Mucosa of stomach (tissue), 1 donor: ENCODE data around the gene DENND6A.
A peak's percentile ranks its signal among the peaks of the same experiment; 100 is the strongest.

Experiments
- H3K27me3 ChIP-seq: one replicate; pipeline ENCODE4 v1.7.0; 2013; ENCODE audit warnings: mild to moderate bottlenecking, low read length; ENCODE audit not compliant: control insufficient read depth, insufficient read depth
- H3K36me3 ChIP-seq: one replicate; pipeline ENCODE4 v1.7.0; 2013; ENCODE audit warnings: low read length; ENCODE audit not compliant: control insufficient read depth, insufficient read depth
- H3K4me1 ChIP-seq: one replicate; pipeline ENCODE4 v1.7.0; 2013; ENCODE audit warnings: mild to moderate bottlenecking, low read length; ENCODE audit not compliant: control insufficient read depth, insufficient read depth
- H3K4me3 ChIP-seq: one replicate; pipeline ENCODE4 v1.7.0; 2013; ENCODE audit warnings: low read length
- H3K9ac ChIP-seq: one replicate; pipeline ENCODE4 v1.7.0; 2013; ENCODE audit warnings: mild to moderate bottlenecking, low read length, moderate library complexity
- H3K9me3 ChIP-seq: one replicate; pipeline ENCODE4 v1.7.0; 2013; ENCODE audit warnings: mild to moderate bottlenecking, low read length, moderate library complexity; ENCODE audit not compliant: control insufficient read depth
- donor health status: Pancreatic carcinoma.

The DENND6A gene

DNA sequence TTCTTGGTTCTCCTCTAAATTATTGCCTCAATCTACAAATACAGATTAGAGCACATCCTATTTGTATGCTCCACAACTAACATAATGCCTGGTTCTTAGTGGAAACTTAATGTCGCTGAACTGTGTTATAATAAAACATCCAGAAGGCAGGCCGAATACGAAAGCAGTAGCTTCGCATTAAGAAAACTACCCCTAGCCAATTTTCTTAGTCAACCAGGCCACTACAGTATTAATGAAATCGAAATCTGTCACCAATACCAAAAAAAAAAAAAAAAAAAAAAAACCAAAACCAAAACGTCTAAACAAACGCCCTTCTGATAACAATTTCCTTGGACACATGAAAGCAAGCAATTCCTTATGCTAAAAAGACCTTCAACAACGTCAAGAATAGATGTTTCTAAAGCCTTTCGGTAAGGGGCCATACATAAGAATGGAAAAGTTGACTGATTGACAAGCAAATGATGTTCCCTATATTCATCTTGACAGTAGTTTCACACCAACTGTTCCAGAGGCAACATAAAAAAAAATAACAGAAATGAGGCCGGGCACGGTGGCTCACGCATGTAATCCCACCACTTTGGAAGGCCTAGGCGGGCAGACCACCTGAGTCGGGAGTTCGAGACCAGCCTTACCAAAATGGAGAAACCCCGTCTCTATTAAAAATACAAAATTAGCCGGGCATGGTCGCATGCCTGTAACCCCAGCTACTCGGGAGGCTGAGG lies 1.3 kb downstream of the DENND6A start:
- Histone ChIP-seq H3K36me3 (no peaks in the 10 kb centered on the region), H3K27me3 (no peaks in the 10 kb centered on the region), H3K9ac (peak overlapping the region; percentile 96), H3K4me3 (peak overlapping the region; percentile 44), H3K9me3 (no peaks in the 10 kb centered on the region), H3K4me1 (peaks cover 37% of the 10 kb centered on the region)

DNA sequence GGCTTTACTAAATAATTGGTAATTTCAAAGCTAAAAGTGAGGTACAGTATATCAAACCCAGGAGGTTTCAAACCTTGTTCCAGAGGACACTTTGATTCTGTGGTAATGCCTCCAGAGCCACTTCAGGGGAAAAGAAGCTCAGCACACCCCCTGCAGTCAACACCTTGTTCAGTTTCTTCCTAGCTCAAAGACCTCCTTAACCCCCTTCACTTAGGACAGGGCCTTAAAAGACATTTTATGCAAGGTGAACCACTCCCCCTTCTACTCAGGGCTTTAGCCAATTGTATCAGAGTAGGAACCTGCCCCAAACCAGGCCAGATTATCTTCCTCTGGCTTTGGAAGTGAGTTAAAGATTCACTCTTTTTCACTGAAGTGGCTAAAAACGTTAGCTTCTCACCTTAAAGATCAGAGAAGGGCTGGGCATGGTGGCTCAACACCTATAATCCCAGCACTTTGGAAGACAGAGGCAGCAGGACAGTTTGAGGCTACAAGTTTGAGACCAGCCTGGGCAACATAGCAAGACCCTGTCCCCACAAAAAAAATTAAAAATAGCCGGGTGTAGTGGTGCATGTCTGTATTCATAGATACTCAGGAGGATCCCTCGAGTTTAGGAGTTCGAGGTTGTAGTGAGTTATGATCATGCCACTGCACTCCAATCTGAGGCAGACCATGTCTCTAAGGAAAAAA lies 3.4 kb downstream of the DENND6A start:
- Histone ChIP-seq H3K27me3 (no peaks in the 10 kb centered on the region), H3K9ac (no peak overlapping the region), H3K9me3 (no peaks in the 10 kb centered on the region), H3K4me1 (peaks cover 33% of the 10 kb centered on the region), H3K4me3 (no peak overlapping the region), H3K36me3 (no peaks in the 10 kb centered on the region)

DNA sequence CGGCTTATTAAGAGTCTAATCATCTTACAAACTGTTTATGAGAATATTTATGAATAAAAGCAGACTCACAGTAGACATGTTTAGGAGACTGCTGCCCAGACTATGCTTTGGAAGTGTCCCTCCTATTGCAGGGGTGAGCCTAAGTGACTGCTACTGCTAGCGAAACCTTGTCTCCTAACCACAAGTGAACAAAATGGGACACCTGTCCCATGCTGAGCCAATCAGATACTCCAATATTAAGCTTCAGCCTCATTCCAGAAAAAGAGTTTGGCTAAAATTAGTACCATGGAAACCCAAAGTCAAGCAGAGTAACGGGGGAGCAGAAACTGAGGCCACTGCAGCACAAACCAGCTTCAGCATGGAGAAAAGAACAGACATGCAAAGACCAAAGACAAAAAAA lies 4.6 kb downstream of the DENND6A start:
- H3K36me3 ChIP-seq = no peaks in the 10 kb centered on the region
- no peak overlapping the region for H3K9ac ChIP-seq
- H3K4me3 ChIP-seq = no peak overlapping the region
- H3K27me3 ChIP-seq = no peaks in the 10 kb centered on the region
- H3K4me1 ChIP-seq = peaks cover 21% of the 10 kb centered on the region
- H3K9me3 ChIP-seq = no peaks in the 10 kb centered on the region

DNA sequence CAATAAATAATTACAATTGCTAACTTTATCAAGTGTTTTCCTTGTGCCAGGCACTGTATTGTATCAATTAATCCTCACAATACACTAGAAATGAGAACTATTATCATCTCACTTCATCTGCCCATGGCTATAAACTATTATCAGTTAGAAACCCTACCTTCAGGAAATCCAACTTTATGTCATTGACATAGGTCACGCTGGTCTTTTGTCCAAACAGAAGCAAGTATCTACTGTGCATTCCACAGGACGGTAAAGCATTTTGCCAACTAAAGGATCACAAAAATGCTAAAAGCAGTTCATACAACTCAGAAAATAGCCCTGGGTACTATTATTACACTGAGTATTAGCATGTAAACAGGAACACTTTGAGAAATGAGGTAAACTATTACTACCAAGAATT lies 9.6 kb downstream of the DENND6A start:
- H3K9me3 ChIP-seq = no peaks in the 10 kb centered on the region
- H3K36me3 ChIP-seq = no peaks in the 10 kb centered on the region
- no peaks in the 10 kb centered on the region for H3K27me3 ChIP-seq
- no peak overlapping the region for H3K9ac ChIP-seq
- peaks cover 6% of the 10 kb centered on the region for H3K4me1 ChIP-seq
- H3K4me3 ChIP-seq = no peak overlapping the region

DNA sequence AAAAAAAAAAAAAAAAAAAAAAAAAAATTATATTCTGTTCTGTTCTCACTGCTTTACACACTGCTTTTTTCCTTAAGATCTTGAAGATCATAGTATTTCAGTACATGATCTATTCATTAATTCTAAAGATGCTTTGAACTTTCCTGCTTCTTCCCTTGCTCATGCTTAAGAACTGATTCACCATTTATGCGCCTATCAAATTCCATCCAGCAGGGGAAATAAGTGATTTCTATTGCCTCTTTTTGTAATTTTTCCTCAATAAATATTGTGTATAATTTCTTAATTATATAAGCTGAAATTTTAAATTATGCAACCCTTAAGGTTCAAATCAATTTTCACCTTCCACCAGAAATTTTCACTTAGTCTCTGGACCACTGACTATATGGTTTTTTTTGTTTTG lies 10.6 kb downstream of the DENND6A start:
- Histone ChIP-seq H3K4me3 (no peak overlapping the region), H3K27me3 (no peaks in the 10 kb centered on the region), H3K36me3 (no peaks in the 10 kb centered on the region), H3K9ac (no peak overlapping the region), H3K9me3 (no peaks in the 10 kb centered on the region), H3K4me1 (peaks cover 5% of the 10 kb centered on the region)

DNA sequence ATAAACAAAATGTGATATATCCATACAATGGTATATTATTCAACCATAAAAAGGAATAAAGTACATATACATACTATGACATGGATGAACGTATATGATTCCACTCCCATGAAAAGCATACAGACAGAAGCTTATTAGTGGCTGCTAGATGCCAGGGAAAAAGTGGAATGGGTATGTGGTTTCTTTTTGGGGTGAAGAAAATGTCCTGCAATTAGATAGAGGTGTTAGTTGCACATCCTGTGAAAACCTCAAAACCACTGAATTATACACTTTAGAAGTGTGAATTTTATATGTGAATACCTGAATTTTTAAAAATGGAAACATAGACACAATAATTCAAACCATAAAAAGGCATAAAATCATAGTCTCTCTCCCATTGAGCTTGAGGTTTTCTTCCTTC lies 11.2 kb downstream of the DENND6A start:
- no peaks in the 10 kb centered on the region for H3K9me3 ChIP-seq
- H3K9ac ChIP-seq = no peak overlapping the region
- no peak overlapping the region for H3K4me3 ChIP-seq
- no peaks in the 10 kb centered on the region for H3K4me1 ChIP-seq
- H3K36me3 ChIP-seq = no peaks in the 10 kb centered on the region
- no peaks in the 10 kb centered on the region for H3K27me3 ChIP-seq

DNA sequence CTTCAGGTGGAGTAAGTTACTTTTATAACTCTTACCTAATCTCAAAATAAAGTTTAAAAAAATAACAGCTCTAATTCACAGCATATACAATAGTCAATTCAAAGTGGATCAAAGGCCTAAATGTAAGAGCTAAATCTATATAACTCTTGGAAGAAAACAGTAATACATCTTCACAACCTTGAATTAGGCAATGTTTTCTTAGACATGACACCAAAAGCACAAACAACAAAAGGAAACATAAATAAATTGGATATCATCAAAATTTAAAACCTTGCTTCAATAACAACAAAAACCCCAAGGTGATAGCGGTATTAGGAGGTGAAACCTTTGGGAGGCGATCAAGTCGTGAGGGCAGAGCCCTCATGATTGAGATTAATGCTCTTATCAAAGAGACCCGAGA lies 12.8 kb downstream of the DENND6A start:
- Histone ChIP-seq H3K9me3 (no peaks in the 10 kb centered on the region), H3K4me3 (no peak overlapping the region), H3K36me3 (no peaks in the 10 kb centered on the region), H3K27me3 (no peaks in the 10 kb centered on the region), H3K9ac (no peak overlapping the region), H3K4me1 (peaks cover 10% of the 10 kb centered on the region)

DNA sequence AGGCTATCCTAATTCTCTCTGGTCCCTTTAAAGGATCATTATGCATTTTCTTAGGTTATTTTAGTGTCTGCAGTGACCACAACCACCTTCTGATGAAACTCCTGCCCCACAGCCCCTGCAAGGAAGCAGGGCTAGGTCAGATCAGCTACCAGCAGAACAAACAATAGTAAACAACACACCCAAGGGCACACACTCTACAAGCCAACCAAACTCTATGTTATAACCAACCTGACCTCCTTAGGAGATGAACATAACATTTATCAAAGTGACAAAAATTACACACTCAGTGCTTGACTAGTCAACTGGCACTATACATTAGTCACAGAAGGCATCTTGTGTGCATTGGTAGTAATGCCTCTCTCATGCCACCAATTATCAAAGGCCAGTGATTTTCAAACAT lies 17.3 kb downstream of the DENND6A start:
- H3K36me3 ChIP-seq = no peaks in the 10 kb centered on the region
- no peaks in the 10 kb centered on the region for H3K9me3 ChIP-seq
- no peak overlapping the region for H3K4me3 ChIP-seq
- H3K9ac ChIP-seq = no peak overlapping the region
- H3K4me1 ChIP-seq = peaks cover 10% of the 10 kb centered on the region
- no peaks in the 10 kb centered on the region for H3K27me3 ChIP-seq

DNA sequence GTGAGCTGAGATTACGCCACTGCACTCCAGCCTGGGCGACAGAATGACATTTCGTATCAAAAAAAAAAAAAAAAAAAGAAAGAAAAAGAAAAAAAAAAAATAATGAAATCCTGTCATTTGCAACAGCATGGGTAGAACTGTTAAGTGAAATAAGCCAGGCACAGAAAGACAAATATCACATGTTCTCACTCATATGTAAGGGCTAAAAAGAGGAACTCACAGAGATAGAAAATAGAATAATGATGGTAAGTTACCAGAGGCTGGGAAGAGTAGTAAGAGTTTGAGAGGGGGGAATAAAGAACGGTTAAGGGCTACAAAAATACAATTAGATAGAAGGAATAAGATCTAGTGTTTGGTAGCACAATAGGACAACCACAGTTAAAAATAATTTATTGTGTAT lies 19.7 kb downstream of the DENND6A start:
- H3K9me3 ChIP-seq = no peaks in the 10 kb centered on the region
- H3K27me3 ChIP-seq = no peaks in the 10 kb centered on the region
- peaks cover 10% of the 10 kb centered on the region for H3K4me1 ChIP-seq
- H3K9ac ChIP-seq = no peak overlapping the region
- no peaks in the 10 kb centered on the region for H3K36me3 ChIP-seq
- H3K4me3 ChIP-seq = no peak overlapping the region

DNA sequence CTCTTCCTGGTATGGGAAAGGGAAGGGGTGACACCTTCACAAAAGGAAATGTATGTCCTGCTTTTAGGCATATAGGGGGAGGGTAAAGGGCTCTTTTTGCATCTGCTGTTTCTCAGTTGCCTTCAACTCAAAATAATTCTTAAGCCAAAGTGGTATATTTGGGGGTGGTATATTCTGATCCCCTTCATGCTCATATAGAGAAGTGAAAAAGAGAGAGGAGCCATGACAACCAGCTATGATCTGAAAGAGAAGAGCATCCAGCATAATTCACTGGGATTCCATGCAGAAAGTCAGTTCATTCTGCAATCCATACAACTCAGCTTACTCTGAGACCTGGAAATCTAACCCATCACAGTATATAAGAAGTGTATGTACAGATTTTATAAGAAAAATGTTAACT lies 22.3 kb downstream of the DENND6A start:
- no peaks in the 10 kb centered on the region for H3K27me3 ChIP-seq
- H3K36me3 ChIP-seq = no peaks in the 10 kb centered on the region
- H3K4me1 ChIP-seq = peaks cover 4% of the 10 kb centered on the region
- no peak overlapping the region for H3K4me3 ChIP-seq
- H3K9ac ChIP-seq = no peak overlapping the region
- no peaks in the 10 kb centered on the region for H3K9me3 ChIP-seq

DNA sequence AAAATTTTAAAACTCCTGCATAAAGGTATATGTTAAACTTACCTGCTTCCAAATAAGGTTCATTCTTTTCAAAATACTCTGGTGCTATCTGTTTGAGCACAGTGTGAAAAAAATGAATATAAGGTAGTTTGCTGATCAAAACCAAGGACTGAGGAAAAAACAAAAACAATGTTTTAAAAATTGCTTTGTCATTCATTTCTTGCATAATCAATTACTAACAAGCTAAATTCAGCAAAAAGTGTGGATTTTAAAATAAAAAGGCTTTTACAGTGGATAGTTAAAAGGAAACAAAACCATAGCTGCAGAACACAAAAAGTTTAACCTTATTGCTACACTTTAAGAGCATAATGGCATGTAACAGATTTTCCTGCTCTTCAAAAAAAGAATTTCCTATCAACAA lies 31.5 kb downstream of the DENND6A start:
- no peaks in the 10 kb centered on the region for H3K4me1 ChIP-seq
- H3K9ac ChIP-seq = no peak overlapping the region
- H3K4me3 ChIP-seq = no peak overlapping the region
- H3K27me3 ChIP-seq = no peaks in the 10 kb centered on the region
- H3K9me3 ChIP-seq = no peaks in the 10 kb centered on the region
- no peaks in the 10 kb centered on the region for H3K36me3 ChIP-seq

DNA sequence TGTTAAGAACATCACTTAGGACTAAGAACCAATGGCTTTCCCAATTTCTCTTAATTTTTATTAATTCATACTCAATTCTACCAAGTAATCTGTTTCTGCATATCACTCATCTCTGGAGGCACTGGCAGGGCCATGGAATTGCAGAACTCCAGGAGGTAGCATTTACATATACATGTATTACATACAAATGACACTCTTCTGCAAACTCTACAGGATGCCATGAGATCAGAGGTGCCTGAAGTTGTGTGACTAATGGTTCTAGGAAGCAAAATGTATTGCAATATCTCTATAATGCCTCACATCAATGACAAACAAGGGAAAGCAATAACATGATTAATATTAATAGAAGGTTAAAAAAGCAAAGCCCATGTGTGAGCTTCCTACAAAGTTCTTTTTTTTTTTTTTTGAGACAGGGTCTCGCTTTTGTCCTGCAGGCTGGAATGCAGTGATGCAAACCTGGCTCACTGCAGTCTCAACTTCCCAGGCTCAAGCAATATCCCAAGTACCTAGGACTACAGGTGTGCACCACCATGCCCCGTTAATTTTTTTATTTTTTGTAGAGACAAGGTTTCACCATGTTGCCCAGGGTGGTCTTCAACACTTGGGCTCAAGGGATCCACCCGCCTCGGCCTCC lies 33.0 kb downstream of the DENND6A start:
- no peak overlapping the region for H3K4me3 ChIP-seq
- H3K36me3 ChIP-seq = no peaks in the 10 kb centered on the region
- no peak overlapping the region for H3K9ac ChIP-seq
- H3K4me1 ChIP-seq = no peaks in the 10 kb centered on the region
- no peaks in the 10 kb centered on the region for H3K9me3 ChIP-seq
- H3K27me3 ChIP-seq = no peaks in the 10 kb centered on the region
